ENCODE data around the gene SCN5A. TPM values are rescaled to one million over a fixed set of nuclear protein-coding genes. Genes with fewer than 3 reads are reported as not detected.

The SCN5A gene
- total and polyA plus RNA-seq, 2 donors (not counting 1 experiment from before 2014, with no cell fraction given) = 0.20 to 0.37 TPM

DNA sequence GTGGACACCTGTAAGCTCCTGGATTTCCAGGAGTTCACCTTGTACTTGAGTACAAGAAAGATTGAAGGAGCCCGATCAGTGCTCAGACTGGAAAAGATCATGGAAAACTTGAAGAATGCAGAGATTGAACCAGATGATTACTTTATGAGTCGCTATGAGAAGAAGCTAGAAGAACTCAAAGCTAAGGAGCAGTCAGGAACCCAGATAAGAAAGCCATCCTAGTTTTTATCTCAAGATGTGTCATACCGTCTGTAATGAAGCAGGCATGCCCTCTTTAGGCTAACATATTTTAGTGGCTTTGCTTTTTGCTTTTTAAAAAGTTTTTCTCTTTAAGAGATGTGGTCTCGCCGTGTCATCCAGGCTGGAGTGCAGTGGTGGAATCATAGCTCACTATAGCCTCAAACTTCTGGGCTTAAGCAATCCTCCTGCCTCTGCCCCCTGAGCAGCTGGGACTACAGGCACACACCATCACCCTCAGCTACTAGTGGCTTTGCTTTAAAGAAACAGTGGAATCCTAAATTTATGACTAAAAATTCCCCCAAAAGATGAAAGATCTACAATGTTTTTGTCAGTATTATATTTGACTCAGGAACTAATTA lies 125.2 kb downstream of the SCN5A start:
- H3K79me2 ChIP-seq (ENCODE audit: control insufficient read depth, insufficient read depth, low read length) = no peaks in the 10 kb centered on the region
- no peaks in the 10 kb centered on the region for H3K9me3 ChIP-seq (ENCODE audit: control extremely low read depth in 1 of 3, control insufficient read depth in 2 of 3, insufficient read depth in 1 of 3, low read length in 2 of 3)
- ATAC-seq (ENCODE audit: low read depth) (no peak), DNase-seq (no peak)
- intact Hi-C loops (cut with micrococcal nuclease) = no loop called here
- no peak overlapping the region for H2AFZ ChIP-seq (ENCODE audit: insufficient read depth, low read depth, low read length, poor library complexity, severe bottlenecking)
- no peaks in the 10 kb centered on the region for H4K20me1 ChIP-seq (ENCODE audit: control insufficient read depth, insufficient read depth, low read length, poor library complexity, severe bottlenecking)
- H3K4me1 ChIP-seq (ENCODE audit: control insufficient read depth in 2 of 2, insufficient read depth in 2 of 2, low read length in 2 of 2) = peaks cover 7 to 10% of the 10 kb centered on the region in 2 donors
- no peak overlapping the region for H3K4me2 ChIP-seq (replicated peaks; ENCODE audit: low read depth, low read length, poor library complexity, severe bottlenecking)
- Mint-ChIP-seq H3K27me3 (no peaks in the 10 kb centered on the region), H3K9me3 (ENCODE audit: insufficient read depth) (no peaks in the 10 kb centered on the region), H3K4me3 (no peak overlapping the region), H3K4me1 (peaks cover 14% of the 10 kb centered on the region), H3K27ac (no peak overlapping the region)
- no peaks in the 10 kb centered on the region for H3K27me3 ChIP-seq (replicated peaks in 1 of 4; ENCODE audit: control extremely low read depth in 1 of 4, control insufficient read depth in 3 of 4, insufficient read depth in 4 of 4, low read length in 3 of 4)
- WGBS (ENCODE audit: insufficient coverage) = 95% methylated on average over 2 of the region's 5 CpGs
- no peak overlapping the region for H3K27ac ChIP-seq (ENCODE audit: low read length in 2 of 2)
- TF ChIP-seq, protein P1, sequence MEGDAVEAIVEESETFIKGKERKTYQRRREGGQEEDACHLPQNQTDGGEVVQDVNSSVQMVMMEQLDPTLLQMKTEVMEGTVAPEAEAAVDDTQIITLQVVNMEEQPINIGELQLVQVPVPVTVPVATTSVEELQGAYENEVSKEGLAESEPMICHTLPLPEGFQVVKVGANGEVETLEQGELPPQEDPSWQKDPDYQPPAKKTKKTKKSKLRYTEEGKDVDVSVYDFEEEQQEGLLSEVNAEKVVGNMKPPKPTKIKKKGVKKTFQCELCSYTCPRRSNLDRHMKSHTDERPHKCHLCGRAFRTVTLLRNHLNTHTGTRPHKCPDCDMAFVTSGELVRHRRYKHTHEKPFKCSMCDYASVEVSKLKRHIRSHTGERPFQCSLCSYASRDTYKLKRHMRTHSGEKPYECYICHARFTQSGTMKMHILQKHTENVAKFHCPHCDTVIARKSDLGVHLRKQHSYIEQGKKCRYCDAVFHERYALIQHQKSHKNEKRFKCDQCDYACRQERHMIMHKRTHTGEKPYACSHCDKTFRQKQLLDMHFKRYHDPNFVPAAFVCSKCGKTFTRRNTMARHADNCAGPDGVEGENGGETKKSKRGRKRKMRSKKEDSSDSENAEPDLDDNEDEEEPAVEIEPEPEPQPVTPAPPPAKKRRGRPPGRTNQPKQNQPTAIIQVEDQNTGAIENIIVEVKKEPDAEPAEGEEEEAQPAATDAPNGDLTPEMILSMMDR (IDR thresholded peaks at IDR 0.05) = no peak
- TF ChIP-seq EZH2 (IDR thresholded peaks at IDR 0.05; ENCODE audit: borderline replicate concordance, insufficient read depth, low read depth, low read length, poor library complexity, severe bottlenecking) = no peak
- ChIA-PET POLR2A (no interaction called here), CTCF (interaction anchor here (0.6 to 1.3 kb wide), 4 partner anchors 28 to 767 kb away, joined by 3 to 4 read pairs (median 4); partner anchors contain the start of gene EXOG)
- H3K9ac ChIP-seq (ENCODE audit: low read length) = no peak overlapping the region
- peaks cover 2 to 29% of the 10 kb centered on the region in 2 experiments for H3K36me3 ChIP-seq (replicated peaks in 1 of 2; ENCODE audit: control extremely low read depth in 1 of 2, control insufficient read depth in 1 of 2, extremely low read depth in 1 of 2, insufficient read depth in 2 of 2, low read length in 1 of 2)
- H3K4me3 ChIP-seq (ENCODE audit: control extremely low read depth in 1 of 5, extremely low read depth in 1 of 5, insufficient read depth in 1 of 5, low read depth in 2 of 5, low read length in 4 of 5) = no peak overlapping the region

DNA sequence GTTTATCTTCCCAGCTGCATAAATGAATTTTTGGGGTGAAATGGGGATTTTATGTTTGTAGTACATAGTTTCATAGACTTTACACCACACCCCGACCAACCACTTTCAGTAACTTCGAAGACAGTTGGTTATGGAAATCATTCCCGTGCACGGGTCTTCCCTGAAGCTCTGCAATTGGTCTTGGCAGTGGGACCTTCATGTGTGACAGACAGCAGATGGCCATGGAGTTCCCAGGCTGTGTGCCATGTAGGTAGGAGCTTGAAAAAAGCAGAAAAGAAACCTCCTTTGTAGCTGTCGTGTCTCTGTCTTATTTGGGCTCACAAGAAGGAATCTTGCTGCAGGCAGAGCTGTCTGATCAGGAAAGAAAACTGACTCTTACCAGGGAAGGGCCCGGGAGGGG lies 127.5 kb downstream of the SCN5A start:
- Histone ChIP-seq H3K27me3 (replicated peaks in 1 of 4; ENCODE audit: control extremely low read depth in 1 of 4, control insufficient read depth in 3 of 4, insufficient read depth in 4 of 4, low read length in 3 of 4) (no peaks in the 10 kb centered on the region), H2AFZ (ENCODE audit: insufficient read depth, low read depth, low read length, poor library complexity, severe bottlenecking) (no peak overlapping the region), H3K27ac (ENCODE audit: low read length in 2 of 2) (no peak overlapping the region), H3K4me2 (replicated peaks; ENCODE audit: low read depth, low read length, poor library complexity, severe bottlenecking) (no peak overlapping the region), H3K9me3 (ENCODE audit: control extremely low read depth in 1 of 3, control insufficient read depth in 2 of 3, insufficient read depth in 1 of 3, low read length in 2 of 3) (no peaks in the 10 kb centered on the region), H3K36me3 (replicated peaks in 1 of 2; ENCODE audit: control extremely low read depth in 1 of 2, control insufficient read depth in 1 of 2, extremely low read depth in 1 of 2, insufficient read depth in 2 of 2, low read length in 1 of 2) (peaks cover 2 to 29% of the 10 kb centered on the region in 2 experiments), H3K9ac (ENCODE audit: low read length) (no peak overlapping the region), H3K79me2 (ENCODE audit: control insufficient read depth, insufficient read depth, low read length) (no peaks in the 10 kb centered on the region), H3K4me3 (ENCODE audit: control extremely low read depth in 1 of 5, extremely low read depth in 1 of 5, insufficient read depth in 1 of 5, low read depth in 2 of 5, low read length in 4 of 5) (no peak overlapping the region), H4K20me1 (ENCODE audit: control insufficient read depth, insufficient read depth, low read length, poor library complexity, severe bottlenecking) (no peaks in the 10 kb centered on the region), H3K4me1 (ENCODE audit: control insufficient read depth in 2 of 2, insufficient read depth in 2 of 2, low read length in 2 of 2) (peaks cover 7 to 12% of the 10 kb centered on the region in 2 donors)
- CTCF ChIA-PET = interaction anchor here (0.6 to 3.8 kb wide), 30 partner anchors 10 to 856 kb away, joined by 3 to 56 read pairs (median 4); partner anchors contain the start of gene EXOG
- POLR2A ChIA-PET = no interaction called here
- H3K4me3 Mint-ChIP-seq = no peak overlapping the region
- H3K4me1 Mint-ChIP-seq = peaks cover 18% of the 10 kb centered on the region
- H3K27ac Mint-ChIP-seq = no peak overlapping the region
- WGBS (ENCODE audit: insufficient coverage) = 98% methylated on average over 5 of the region's 6 CpGs
- TF ChIP-seq EZH2 (IDR thresholded peaks at IDR 0.05; ENCODE audit: borderline replicate concordance, insufficient read depth, low read depth, low read length, poor library complexity, severe bottlenecking) = no peak
- TF ChIP-seq, protein P1 (IDR thresholded peaks at IDR 0.05) = no peak
- DNase-seq (no peak), ATAC-seq (ENCODE audit: low read depth) (no peak)
- intact Hi-C loops (cut with micrococcal nuclease) = no loop called here
- H3K9me3 Mint-ChIP-seq (ENCODE audit: insufficient read depth) = no peaks in the 10 kb centered on the region
- no peaks in the 10 kb centered on the region for H3K27me3 Mint-ChIP-seq
